Keratinocyte (primary cell): ENCODE measurements around the gene HPCAL1. TPM values are rescaled to one million over a fixed set of nuclear protein-coding genes. Genes with fewer than 3 reads are reported as not detected.

Experiments used
- DNase-seq: peaks from one replicate; pipeline ENCODE4 v3.0.0-alpha.2; 2011; ENCODE audit warnings: low read depth, missing footprints, low spot score
- FAIRE-seq: peaks from 2 replicates; lab custom pipeline; 2011; peaks lifted over from hg19 to GRCh38; lab: Jason Lieb, UNC
- H2AFZ ChIP-seq: 2 replicates; pipeline ENCODE4 v1.6.0; 2012; ENCODE audit warnings: low read length, control low read depth, inconsistent platforms; ENCODE audit not compliant: control insufficient read depth
- H3K27ac ChIP-seq: 2 replicates; pipeline ENCODE4 v1.5.1; 2011; ENCODE audit warnings: low read length; ENCODE audit not compliant: control insufficient read depth, insufficient read depth
- H3K27me3 ChIP-seq: 3 replicates; pipeline ENCODE4 v1.6.0; 2011; ENCODE audit warnings: low read length; ENCODE audit not compliant: control insufficient read depth, insufficient read depth; ENCODE audit errors: extremely low read depth
- H3K36me3 ChIP-seq, 2 experiments: 2 replicates in 1 of 2; 3 replicates in 1 of 2; pipeline ENCODE4 v1.5.1; 2011; ENCODE audit warnings: low read length in 2 of 2, mild to moderate bottlenecking in 1 of 2; ENCODE audit not compliant: control insufficient read depth in 2 of 2, insufficient read depth in 2 of 2; ENCODE audit errors: extremely low read depth in 1 of 2
- H3K4me1 ChIP-seq: 3 replicates; pipeline ENCODE4 v1.5.1; 2011; ENCODE audit warnings: low read length; ENCODE audit not compliant: control insufficient read depth, insufficient read depth; ENCODE audit errors: extremely low read depth
- H3K4me2 ChIP-seq: 3 replicates; pipeline ENCODE4 v1.6.0; 2011; ENCODE audit warnings: low read depth, low read length; ENCODE audit not compliant: control insufficient read depth, insufficient read depth; ENCODE audit errors: extremely low read depth
- H3K4me3 ChIP-seq, 3 experiments: fragments of 200-600 bp in 1 of 3; sonication (generic) in 1 of 3; 2 replicates in 2 of 3; 3 replicates in 1 of 3; pipeline ENCODE4 v1.5.1; 2011 to 2016; ENCODE audit warnings: low read length in 3 of 3, mild to moderate bottlenecking in 3 of 3, control low read depth in 2 of 3, inconsistent platforms in 1 of 3, low read depth in 1 of 3, mixed read lengths in 1 of 3, mixed run types in 1 of 3, moderate library complexity in 1 of 3; ENCODE audit not compliant: control insufficient read depth in 2 of 3, insufficient read depth in 2 of 3; ENCODE audit errors: extremely low read depth in 1 of 3
- H3K79me2 ChIP-seq: 2 replicates; pipeline ENCODE4 v1.6.0; 2012; ENCODE audit warnings: low read length; ENCODE audit not compliant: control insufficient read depth, insufficient read depth
- H3K9ac ChIP-seq: 3 replicates; pipeline ENCODE4 v1.6.0; 2011; ENCODE audit warnings: low read length; ENCODE audit not compliant: control insufficient read depth, insufficient read depth; ENCODE audit errors: extremely low read depth
- H3K9me1 ChIP-seq: 3 replicates; pipeline ENCODE4 v1.6.0; 2011; ENCODE audit warnings: low read length; ENCODE audit not compliant: control insufficient read depth, insufficient read depth; ENCODE audit errors: extremely low read depth
- H3K9me3 ChIP-seq: 2 replicates; pipeline ENCODE4 v1.5.1; 2012; ENCODE audit warnings: low read depth, low read length; ENCODE audit not compliant: control insufficient read depth
- H4K20me1 ChIP-seq: 3 replicates; pipeline ENCODE4 v1.6.0; 2011; ENCODE audit warnings: low read length; ENCODE audit not compliant: control insufficient read depth, insufficient read depth; ENCODE audit errors: extremely low read depth
- CTCF ChIP-seq, 3 experiments: IDR thresholded peaks in 1 of 3; conservative IDR thresholded peaks in 1 of 3; optimal IDR thresholded peaks in 1 of 3; 2 replicates in 2 of 3; 3 replicates in 1 of 3; pipeline versions ENCODE3 to v1.5.1; 2011; ENCODE audit warnings: low read length in 3 of 3, mild to moderate bottlenecking in 3 of 3, moderate library complexity in 2 of 3, control low read depth in 1 of 3, inconsistent platforms in 1 of 3; ENCODE audit not compliant: insufficient read depth in 2 of 3; ENCODE audit errors: extremely low read depth in 1 of 3
- EZH2 ChIP-seq: IDR thresholded peaks from one replicate; pipeline ENCODE4 v1.6.1; 2012; ENCODE audit warnings: inconsistent platforms, mild to moderate bottlenecking, low read length, moderate library complexity
- dilution Hi-C: fragments of 300-500 bp; cut with MboI; formaldehyde crosslinking; loops from one replicate; pipeline ENCODE4 v1.7.0; 2020; ENCODE audit warnings: low sequenced_read_pairs; ENCODE audit not compliant: extremely low pct_ligation_motif_present
- polyA plus RNA-seq, 5 experiments: library from polyadenylated mRNA; depleted of rRNA in 3 of 5; stranded (reverse) in 3 of 5; stranded (forward) in 1 of 5; unstranded in 1 of 5; fragments of >200 nt; gene quantifications; 1 replicate in 1 of 5; 2 replicates in 3 of 5; 3 replicates in 1 of 5; pipeline versions ENCODE4 v1.2.1 to v1.2.3, GENCODE V29; 2011 to 2012; ENCODE audit warnings: missing spikeins in 2 of 5, low read depth in 1 of 5, low replicate concordance in 1 of 5

The HPCAL1 gene
- polyA plus RNA-seq, 1 donor (not counting 4 experiments of a cell fraction or from before 2014, with no cell fraction given) = 18.0 TPM

- Histone ChIP-seq H3K4me3 (no peak overlapping the region), H3K79me2 (no peaks in the 10 kb centered on the region), H3K36me3 (no peaks in the 10 kb centered on the region), H3K9me1 (no peaks in the 10 kb centered on the region), H3K9ac (no peak overlapping the region), H3K4me1 (peaks cover 2% of the 10 kb centered on the region), H4K20me1 (no peaks in the 10 kb centered on the region), H3K4me2 (no peak overlapping the region), H3K9me3 (no peaks in the 10 kb centered on the region), H3K27ac (no peak overlapping the region), H3K27me3 (peaks cover 30% of the 10 kb centered on the region), H2AFZ (no peak overlapping the region)
- dilution Hi-C loops = no loop called here
- FAIRE-seq = no peak
- TF ChIP-seq EZH2 = no peak
- no peak for TF ChIP-seq CTCF (optimal IDR thresholded peaks at IDR 0.05 in 1 of 3, IDR thresholded peaks at IDR 0.05 in 1 of 3, conservative IDR thresholded peaks at IDR 0.05 in 1 of 3; ENCODE audit: extremely low read depth in 1 of 3, insufficient read depth in 2 of 3, low read length in 3 of 3)
- DNase-seq = no peak
Observed at GRCh38 chr2:10277293-10278028, 25.2 kb upstream of the HPCAL1 start.

GRCh38 chr2:10278029-10278762 lies 24.5 kb upstream of the HPCAL1 start:
- H3K4me3 ChIP-seq = no peak overlapping the region
- H3K27ac ChIP-seq = no peak overlapping the region
- dilution Hi-C loops = no loop called here
- no peak for TF ChIP-seq CTCF (optimal IDR thresholded peaks at IDR 0.05 in 1 of 3, IDR thresholded peaks at IDR 0.05 in 1 of 3, conservative IDR thresholded peaks at IDR 0.05 in 1 of 3; ENCODE audit: extremely low read depth in 1 of 3, insufficient read depth in 2 of 3, low read length in 3 of 3)
- TF ChIP-seq EZH2 = no peak
- H3K79me2 ChIP-seq = no peaks in the 10 kb centered on the region
- peaks cover 9% of the 10 kb centered on the region for H3K4me1 ChIP-seq
- H3K9ac ChIP-seq = no peak overlapping the region
- no peaks in the 10 kb centered on the region for H3K9me1 ChIP-seq
- no peaks in the 10 kb centered on the region for H3K36me3 ChIP-seq
- H3K27me3 ChIP-seq = peaks cover 30% of the 10 kb centered on the region
- DNase-seq (no peak), FAIRE-seq (no peak)
- H3K4me2 ChIP-seq = no peak overlapping the region
- no peaks in the 10 kb centered on the region for H3K9me3 ChIP-seq
- H2AFZ ChIP-seq = no peak overlapping the region
- no peaks in the 10 kb centered on the region for H4K20me1 ChIP-seq
